Tibial nerve (tissue), 4 donors: Measurements from ENCODE around the gene BACE2. TPM values are rescaled to one million over a fixed set of nuclear protein-coding genes. Genes with fewer than 3 reads are reported as not detected.
A peak's percentile ranks its signal among the peaks of the same experiment; 100 is the strongest.
"Not testable (repeated sequence)": the region's sequence is repeated elsewhere in the genome, so short reads cannot be mapped to it uniquely, and the experiment has no call there.

ENCODE experiments used
- DNase-seq, 2 donors: peaks; one replicate each; pipeline ENCODE4 v3.0.0-alpha.2; 2019; ENCODE audit warnings: low spot score in 2 of 2
- H3K27ac ChIP-seq, 4 donors: fragments of 200-600 bp; sonication (generic) in 3 of 4; one replicate each; pipeline ENCODE4 v1.5.1; 2017 to 2019; ENCODE audit warnings: mild to moderate bottlenecking in 1 of 4
- H3K27me3 ChIP-seq, 2 donors: fragments of 200-600 bp; sonication (generic) in 1 of 2; one replicate each; pipeline versions ENCODE4 v1.5.1 to v1.6.0; 2017 to 2019
- H3K36me3 ChIP-seq, 3 donors: fragments of 200-600 bp; sonication (generic); one replicate each; pipeline ENCODE4 v1.5.1; 2018 to 2019
- H3K4me1 ChIP-seq, 4 donors: fragments of 200-600 bp; sonication (generic) in 3 of 4; one replicate each; pipeline ENCODE4 v1.5.1; 2017 to 2019
- H3K4me3 ChIP-seq, 4 donors: fragments of 200-600 bp; sonication (generic) in 3 of 4; one replicate each; pipeline ENCODE4 v1.5.1; 2017 to 2019; ENCODE audit warnings: mild to moderate bottlenecking in 1 of 4, moderate library complexity in 1 of 4
- H3K9me3 ChIP-seq, 4 donors: fragments of 200-600 bp; sonication (generic) in 3 of 4; one replicate each; pipeline ENCODE4 v1.5.1; 2017 to 2019
- EP300 ChIP-seq, 2 donors: sonication (generic); formaldehyde crosslinking; IDR thresholded peaks; one replicate each; pipeline ENCODE4 v1.6.1; 2017; ENCODE audit warnings: antibody characterized with exemption in 2 of 2, mild to moderate bottlenecking in 1 of 2
- POLR2A ChIP-seq, 2 donors: fragments of 450-650 bp; IDR thresholded peaks; one replicate each; pipeline ENCODE4 v1.6.1; 2017; ENCODE audit warnings: antibody characterized with exemption in 2 of 2, mild to moderate bottlenecking in 2 of 2, moderate library complexity in 2 of 2
- WGBS, 2 donors: methylation state at CpG; one replicate each; pipeline ENCODE4 v1.1.5; 2018; 5-methylcytosine and 5-hydroxymethylcytosine counted together
- total RNA-seq, 4 donors: library from RNA; depleted of rRNA; stranded (reverse); fragments of >200 nt; gene quantifications; one replicate each; pipeline ENCODE4 v1.1.0, GENCODE V29; 2016
- TF ChIP-seq, protein P1 (sequence below), 5 experiments: fragments of 200-600 bp in 3 of 5; fragments of 450-650 bp in 2 of 5; sonication (generic) in 3 of 5; IDR thresholded peaks; one replicate each; pipeline ENCODE4 v1.5.1; 2016 to 2019; ENCODE audit warnings: antibody characterized with exemption in 5 of 5, mild to moderate bottlenecking in 3 of 5, moderate library complexity in 2 of 5

Gene BACE2
- total RNA-seq, 4 donors from 2014 or later = 69.5 to 96.9 (median 79.2) TPM

DNA sequence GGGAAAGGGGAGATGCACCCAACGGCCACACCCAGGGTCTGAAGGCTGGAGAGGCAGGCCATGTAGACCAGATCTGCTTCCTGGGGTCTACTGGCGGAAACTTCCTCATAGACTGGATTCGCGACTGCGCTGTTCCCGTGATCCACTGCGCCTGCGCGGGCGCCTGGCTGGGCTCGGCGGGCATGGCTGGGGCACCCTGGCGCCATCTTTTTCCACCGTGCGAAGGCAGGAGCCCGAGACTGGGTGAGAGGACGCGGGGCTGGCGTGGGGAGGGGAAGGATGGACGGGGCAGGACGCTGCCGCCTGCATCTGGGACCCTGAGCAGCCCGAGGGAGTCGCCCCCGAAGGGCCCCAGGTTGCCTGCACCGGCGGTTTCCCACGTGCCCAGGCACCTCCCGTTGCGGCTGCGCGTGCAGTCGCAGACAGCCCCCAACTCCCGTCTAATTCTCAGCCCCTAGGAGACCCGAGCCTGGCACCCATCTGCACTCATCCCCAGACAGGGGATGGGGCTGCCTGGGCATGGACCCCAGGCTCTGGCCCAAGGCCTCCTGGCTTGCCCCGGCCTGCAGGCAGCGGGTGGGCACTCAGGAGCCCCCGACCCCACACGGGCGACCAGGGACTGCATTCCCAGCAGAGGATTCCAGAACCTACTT is 136.2 kb downstream of the BACE2 start:
- WGBS, 2 donors = 94 to 97% methylated on average over 34 to 40 of the region's 40 CpGs

DNA sequence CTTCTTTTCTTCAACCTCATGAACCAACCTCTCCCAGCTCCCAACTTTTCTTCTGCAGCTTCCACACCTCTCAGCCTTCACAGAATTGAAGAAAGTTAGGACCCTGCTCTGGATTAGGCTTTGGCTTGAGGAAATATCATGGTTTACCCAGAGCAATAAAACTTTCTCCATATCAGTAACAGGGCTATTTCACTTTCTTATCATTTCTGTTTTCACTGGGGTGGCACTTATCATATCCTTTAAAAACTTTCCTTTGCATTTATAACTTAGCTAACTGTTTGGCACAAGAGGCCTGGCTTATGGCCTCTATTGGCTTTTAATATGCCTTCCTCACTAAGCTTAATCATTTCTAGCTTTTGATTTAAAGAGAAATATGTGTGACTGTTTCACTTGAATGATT is 139.3 kb downstream of the BACE2 start:
- no peaks in the 10 kb centered on the region for H3K27me3 ChIP-seq
- TF ChIP-seq, protein P1, sequence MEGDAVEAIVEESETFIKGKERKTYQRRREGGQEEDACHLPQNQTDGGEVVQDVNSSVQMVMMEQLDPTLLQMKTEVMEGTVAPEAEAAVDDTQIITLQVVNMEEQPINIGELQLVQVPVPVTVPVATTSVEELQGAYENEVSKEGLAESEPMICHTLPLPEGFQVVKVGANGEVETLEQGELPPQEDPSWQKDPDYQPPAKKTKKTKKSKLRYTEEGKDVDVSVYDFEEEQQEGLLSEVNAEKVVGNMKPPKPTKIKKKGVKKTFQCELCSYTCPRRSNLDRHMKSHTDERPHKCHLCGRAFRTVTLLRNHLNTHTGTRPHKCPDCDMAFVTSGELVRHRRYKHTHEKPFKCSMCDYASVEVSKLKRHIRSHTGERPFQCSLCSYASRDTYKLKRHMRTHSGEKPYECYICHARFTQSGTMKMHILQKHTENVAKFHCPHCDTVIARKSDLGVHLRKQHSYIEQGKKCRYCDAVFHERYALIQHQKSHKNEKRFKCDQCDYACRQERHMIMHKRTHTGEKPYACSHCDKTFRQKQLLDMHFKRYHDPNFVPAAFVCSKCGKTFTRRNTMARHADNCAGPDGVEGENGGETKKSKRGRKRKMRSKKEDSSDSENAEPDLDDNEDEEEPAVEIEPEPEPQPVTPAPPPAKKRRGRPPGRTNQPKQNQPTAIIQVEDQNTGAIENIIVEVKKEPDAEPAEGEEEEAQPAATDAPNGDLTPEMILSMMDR (IDR thresholded peaks at IDR 0.05) = no peak
- TF ChIP-seq POLR2A (IDR thresholded peaks at IDR 0.05) (no peak), EP300 (IDR thresholded peaks at IDR 0.05) (no peak)
- no peak overlapping the region for H3K4me3 ChIP-seq
- no peak overlapping the region for H3K27ac ChIP-seq
- no peaks in the 10 kb centered on the region for H3K36me3 ChIP-seq
- no peaks in the 10 kb centered on the region for H3K4me1 ChIP-seq
- no peak for DNase-seq
- peaks cover 0 to 10% (median 0%) of the 10 kb centered on the region in 4 donors for H3K9me3 ChIP-seq

More for the DNA sequence above, 136.2 kb downstream of the BACE2 start:
- Histone ChIP-seq H3K36me3 (no peaks in the 10 kb centered on the region), H3K9me3 (peaks cover 0 to 18% (median 0%) of the 10 kb centered on the region in 4 donors), H3K27me3 (no peaks in the 10 kb centered on the region), H3K4me1 (no peaks in the 10 kb centered on the region), H3K27ac (no peak overlapping the region), H3K4me3 (no peak overlapping the region)
- no peak for DNase-seq
- TF ChIP-seq EP300 (IDR thresholded peaks at IDR 0.05) (no peak), POLR2A (IDR thresholded peaks at IDR 0.05) (no peak)

DNA sequence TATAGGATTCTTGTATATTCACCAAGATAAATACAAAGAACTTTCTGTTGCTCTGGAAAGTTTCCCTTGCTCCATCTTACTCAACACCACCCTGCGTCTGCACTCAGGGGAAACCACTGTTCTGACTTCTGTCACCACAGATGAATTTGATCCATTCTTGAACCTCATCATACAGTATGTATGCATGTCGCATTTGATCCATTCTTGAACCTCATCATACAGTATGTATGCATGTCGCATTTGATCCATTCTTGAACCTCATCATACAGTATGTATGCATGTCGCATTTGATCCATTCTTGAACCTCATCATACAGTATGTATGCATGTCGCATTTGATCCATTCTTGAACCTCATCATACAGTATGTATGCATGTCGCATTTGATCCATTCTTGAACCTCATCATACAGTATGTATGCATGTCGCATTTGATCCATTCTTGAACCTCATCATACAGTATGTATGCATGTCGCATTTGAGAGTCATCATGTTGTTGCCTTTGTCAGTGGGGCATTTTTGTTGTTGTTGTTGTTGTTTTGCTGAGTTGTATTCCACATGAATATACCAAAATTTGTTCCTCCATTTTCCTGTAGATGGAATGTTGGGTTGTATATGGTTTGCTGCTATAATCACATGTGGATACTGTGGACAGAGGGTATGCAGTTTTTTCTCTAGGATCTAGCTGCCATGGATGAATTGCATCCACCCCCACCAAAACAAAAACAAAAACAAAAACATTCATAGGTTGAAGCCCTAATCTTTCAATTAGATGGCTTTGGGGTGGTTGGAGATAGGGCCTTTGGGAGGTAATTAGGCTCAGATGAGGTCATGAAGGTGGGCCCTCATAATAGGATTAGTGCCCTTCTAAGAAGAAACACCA is 145.6 kb downstream of the BACE2 start:
- peaks cover 0 to 14% (median 6%) of the 10 kb centered on the region in 4 donors for H3K4me1 ChIP-seq
- WGBS, 2 donors = 77 to 89% methylated on average over 5 to 6 of the region's 8 CpGs
- H3K9me3 ChIP-seq, H3K4me3 ChIP-seq, H3K36me3 ChIP-seq, DNase-seq, H3K27ac ChIP-seq: not testable (repeated sequence)
- peaks cover 0 to 27% of the 10 kb centered on the region in 2 donors for H3K27me3 ChIP-seq

DNA sequence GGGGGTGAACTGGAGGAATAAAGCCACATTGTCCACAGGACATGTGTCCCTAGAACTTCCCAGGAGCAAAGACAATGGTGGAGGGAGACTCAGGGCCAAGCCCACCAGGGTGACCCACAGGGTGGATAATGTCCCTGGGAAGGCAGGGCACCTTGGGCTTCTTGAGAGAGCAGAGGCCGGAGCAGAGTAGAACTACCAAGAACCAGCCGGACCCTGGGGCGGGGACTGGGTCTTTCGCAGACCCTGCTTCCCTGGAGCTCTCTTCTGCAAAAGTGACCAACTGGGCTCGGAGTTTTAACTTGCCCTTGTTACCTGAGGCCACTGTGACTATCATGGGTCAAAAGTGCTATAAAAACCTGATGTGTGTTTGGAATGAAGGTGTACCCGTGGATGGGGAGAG is 147.8 kb downstream of the BACE2 start:
- WGBS, 2 donors = 90 to 93% methylated on average over 6 of the region's 6 CpGs
- TF ChIP-seq EP300 (IDR thresholded peaks at IDR 0.05) = no peak
- TF ChIP-seq, protein P1 (IDR thresholded peaks at IDR 0.05) = no peak
- TF ChIP-seq POLR2A (IDR thresholded peaks at IDR 0.05) = no peak
- peaks cover 0 to 27% of the 10 kb centered on the region in 2 donors for H3K27me3 ChIP-seq
- no peak for DNase-seq
- H3K4me3 ChIP-seq = no peak overlapping the region
- H3K36me3 ChIP-seq = no peaks in the 10 kb centered on the region
- H3K4me1 ChIP-seq = peaks cover 0 to 14% (median 6%) of the 10 kb centered on the region in 4 donors
- no peak overlapping the region for H3K27ac ChIP-seq
- H3K9me3 ChIP-seq = no peaks in the 10 kb centered on the region

DNA sequence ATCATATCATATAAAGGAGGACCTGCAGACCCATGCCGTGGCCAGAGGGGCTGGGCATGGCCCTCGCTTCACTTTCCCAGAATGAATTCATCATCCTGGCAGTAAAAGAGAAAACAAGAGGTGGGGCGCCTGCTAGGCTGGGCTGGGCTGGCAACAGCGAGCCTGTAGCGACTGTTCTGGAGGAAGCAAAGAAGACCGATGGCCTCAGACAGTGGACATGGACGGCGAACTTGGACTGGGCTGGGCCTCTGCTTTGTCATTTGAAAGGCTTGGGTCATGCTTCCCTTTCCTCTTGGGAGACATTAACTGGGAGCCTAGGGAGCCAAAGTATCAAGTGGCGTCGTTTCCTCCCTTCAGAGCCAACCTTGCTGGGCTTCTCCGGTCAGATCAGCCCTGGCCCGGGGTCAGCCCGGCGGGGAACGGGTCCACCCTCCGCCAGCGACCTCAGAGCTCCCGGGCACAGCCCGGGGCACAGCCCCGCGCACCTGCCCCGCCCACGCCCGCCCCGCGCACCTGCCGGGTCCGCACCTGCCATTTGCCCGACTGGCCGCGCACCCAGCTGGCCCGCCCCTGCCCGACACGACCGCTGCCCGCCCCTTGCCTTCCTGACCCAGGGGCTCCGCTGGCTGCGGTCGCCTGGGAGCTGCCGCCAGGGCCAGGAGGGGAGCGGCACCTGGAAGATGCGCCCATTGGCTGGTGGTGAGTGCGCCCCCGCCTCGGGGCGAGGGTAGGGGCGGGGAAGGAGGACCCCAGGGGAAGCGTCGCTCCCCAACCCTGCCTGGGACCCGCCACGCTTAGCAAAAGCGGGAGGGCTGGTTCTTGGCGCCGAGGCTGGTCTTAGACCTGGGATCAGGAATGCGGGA is 148.5 kb downstream of the BACE2 start, which contains the start of gene FAM3B:
Gene FAM3B, plus strand, starts transcription at position 602 of the 863 bp plus-strand sequence. Its CDS starts 79 bp downstream, at position 681.
- Histone ChIP-seq H3K4me3 (peak within 1 kb of the TSS in 3 of 4 donors; percentile 12 to 44 (median 41)), H3K36me3 (no peaks in the 10 kb centered on the region), H3K27ac (peak within 1 kb of the TSS in 1 of 4 donors; percentile 78), H3K9me3 (no peaks in the 10 kb centered on the region), H3K4me1 (peaks cover 0 to 14% (median 6%) of the 10 kb centered on the region in 4 donors), H3K27me3 (peaks cover 0 to 27% of the 10 kb centered on the region in 2 donors)
- TF ChIP-seq, protein P1 (IDR thresholded peaks at IDR 0.05) = no peak
- WGBS, 2 donors = 31 to 34% methylated on average over 14 to 17 of the region's 55 CpGs
- no peak for DNase-seq
